CD14-positive monocyte (primary cell): Measurements from ENCODE around the gene PFDN5. TPM values are rescaled to one million over a fixed set of nuclear protein-coding genes. Genes with fewer than 3 reads are reported as not detected.

Source experiments
- DNase-seq, 3 donors: peaks; one replicate each; pipeline ENCODE4 v3.0.0-alpha.2; 2011 to 2022
- H2AFZ ChIP-seq: 2 replicates; pipeline ENCODE4 v1.6.0; 2012; ENCODE audit warnings: mild to moderate bottlenecking, low read depth, low read length, inconsistent platforms; ENCODE audit not compliant: insufficient read depth, poor library complexity, severe bottlenecking
- H3K27ac ChIP-seq, 2 donors: 1 replicate in 1 of 2; 2 replicates in 1 of 2; pipeline ENCODE4 v1.5.1; 2012 to 2013; ENCODE audit warnings: low read length in 2 of 2, control low read depth in 1 of 2, inconsistent platforms in 1 of 2, low read depth in 1 of 2, mild to moderate bottlenecking in 1 of 2
- H3K27me3 ChIP-seq, 2 donors: one replicate each; pipeline versions ENCODE4 v1.6.0 to v1.6.1; 2011 to 2013; ENCODE audit warnings: low read length in 2 of 2; ENCODE audit not compliant: control insufficient read depth in 2 of 2, insufficient read depth in 2 of 2
- H3K36me3 ChIP-seq, 2 donors: replicated peaks in 1 of 2; 1 replicate in 1 of 2; 2 replicates in 1 of 2; pipeline versions ENCODE4 v1.5.1 to v1.6.1; 2012 to 2013; ENCODE audit warnings: low read length in 2 of 2, control low read depth in 1 of 2, inconsistent platforms in 1 of 2, mild to moderate bottlenecking in 1 of 2; ENCODE audit not compliant: insufficient read depth in 2 of 2, control insufficient read depth in 1 of 2
- H3K4me1 ChIP-seq, 2 donors: 1 replicate in 1 of 2; 2 replicates in 1 of 2; pipeline versions ENCODE4 v1.5.1 to v1.6.1; 2012 to 2013; ENCODE audit warnings: low read length in 2 of 2, control low read depth in 1 of 2, inconsistent platforms in 1 of 2, mild to moderate bottlenecking in 1 of 2, moderate library complexity in 1 of 2; ENCODE audit not compliant: insufficient read depth in 2 of 2, control insufficient read depth in 1 of 2
- H3K4me2 ChIP-seq: replicated peaks from 2 replicates; pipeline ENCODE3; 2012; ENCODE audit warnings: low read length, moderate library complexity, mild to moderate bottlenecking; ENCODE audit not compliant: poor library complexity, severe bottlenecking; ENCODE audit errors: extremely low read depth
- H3K4me3 ChIP-seq, 3 experiments: fragments of 200-600 bp in 1 of 3; sonication (generic) in 1 of 3; replicated peaks in 1 of 3; 1 replicate in 2 of 3; 2 replicates in 1 of 3; pipeline ENCODE4 v1.5.1; 2011 to 2013; ENCODE audit warnings: low read length in 3 of 3, mild to moderate bottlenecking in 3 of 3, control low read depth in 2 of 3, low read depth in 2 of 3, inconsistent platforms in 1 of 3, moderate library complexity in 1 of 3
- H3K79me2 ChIP-seq: 2 replicates; pipeline ENCODE4 v1.6.0; 2012; ENCODE audit warnings: mild to moderate bottlenecking, control low read depth, inconsistent platforms, low read length, moderate library complexity; ENCODE audit not compliant: insufficient read depth
- H3K9ac ChIP-seq: 2 replicates; pipeline ENCODE4 v1.6.0; 2017; ENCODE audit warnings: low read length, mild to moderate bottlenecking; ENCODE audit not compliant: insufficient read depth, poor library complexity, severe bottlenecking
- H3K9me3 ChIP-seq, 2 donors: replicated peaks in 1 of 2; 1 replicate in 1 of 2; 2 replicates in 1 of 2; pipeline versions ENCODE4 v1.5.1 to v1.6.1; 2012 to 2013; ENCODE audit warnings: low read length in 2 of 2, control low read depth in 1 of 2; ENCODE audit not compliant: control insufficient read depth in 1 of 2, insufficient read depth in 1 of 2
- H4K20me1 ChIP-seq: 2 replicates; pipeline ENCODE4 v1.6.0; 2012; ENCODE audit warnings: mild to moderate bottlenecking, low read length, control low read depth, moderate library complexity; ENCODE audit not compliant: insufficient read depth
- H3K27ac Mint-ChIP-seq, 7 donors: one replicate each; pipeline ENCODE4 v1.8.0; 2020; ENCODE audit warnings: mild to moderate bottlenecking in 7 of 7, mixed read lengths in 7 of 7, moderate library complexity in 6 of 7, inconsistent platforms in 2 of 7
- H3K27me3 Mint-ChIP-seq, 3 donors: one replicate each; pipeline ENCODE4 v1.8.0; 2021 to 2022; ENCODE audit warnings: low read depth in 3 of 3, mild to moderate bottlenecking in 3 of 3, mixed read lengths in 3 of 3, moderate library complexity in 3 of 3, inconsistent platforms in 1 of 3
- H3K36me3 Mint-ChIP-seq, 2 donors: one replicate each; pipeline ENCODE4 v1.8.0; 2020; ENCODE audit warnings: mixed read lengths in 2 of 2, inconsistent platforms in 1 of 2, mild to moderate bottlenecking in 1 of 2
- H3K4me1 Mint-ChIP-seq: one replicate; pipeline ENCODE4 v1.8.0; 2020; ENCODE audit warnings: mild to moderate bottlenecking, mixed read lengths
- H3K4me3 Mint-ChIP-seq, 2 donors: one replicate each; pipeline ENCODE4 v1.8.0; 2020; ENCODE audit warnings: mild to moderate bottlenecking in 2 of 2, mixed read lengths in 2 of 2, moderate library complexity in 1 of 2
- H3K9me3 Mint-ChIP-seq, 7 donors: one replicate each; pipeline ENCODE4 v1.8.0; 2020 to 2022; ENCODE audit warnings: mixed read lengths in 7 of 7, mild to moderate bottlenecking in 6 of 7, moderate library complexity in 6 of 7, inconsistent platforms in 2 of 7
- CTCF ChIP-seq: fragments of 200-600 bp; IDR thresholded peaks from one replicate; pipeline ENCODE4 v1.8.0; 2022; ENCODE audit warnings: antibody characterized with exemption, mild to moderate bottlenecking
- WGBS: methylation state at CpG from one replicate; pipeline ENCODE4 v1.1.5; 2013; ENCODE audit warnings: missing lambda C conversion rate; ENCODE audit not compliant: insufficient coverage; 5-methylcytosine and 5-hydroxymethylcytosine counted together
- intact Hi-C, 2 donors: fragments of 100-400 bp; cut with micrococcal nuclease; formaldehyde crosslinking; loops; one replicate each; pipeline versions ENCODE4 v1.15.0 to v1.15.1; 2023
- polyA plus RNA-seq, 3 donors: library from polyadenylated mRNA; depleted of rRNA in 1 of 3; unstranded in 2 of 3; stranded (reverse) in 1 of 3; fragments of 300-500 nt in 2 of 3; fragments of >200 nt in 1 of 3; fragmentation: Illumina TruSeq in 2 of 3; gene quantifications; 1 replicate in 2 of 3; 2 replicates in 1 of 3; pipeline ENCODE4 v1.2.3, GENCODE V29; 2012 to 2021

Gene PFDN5
- polyA plus RNA-seq, 3 donors, result 1,474 to 2,196 (median 1,751) TPM

DNA sequence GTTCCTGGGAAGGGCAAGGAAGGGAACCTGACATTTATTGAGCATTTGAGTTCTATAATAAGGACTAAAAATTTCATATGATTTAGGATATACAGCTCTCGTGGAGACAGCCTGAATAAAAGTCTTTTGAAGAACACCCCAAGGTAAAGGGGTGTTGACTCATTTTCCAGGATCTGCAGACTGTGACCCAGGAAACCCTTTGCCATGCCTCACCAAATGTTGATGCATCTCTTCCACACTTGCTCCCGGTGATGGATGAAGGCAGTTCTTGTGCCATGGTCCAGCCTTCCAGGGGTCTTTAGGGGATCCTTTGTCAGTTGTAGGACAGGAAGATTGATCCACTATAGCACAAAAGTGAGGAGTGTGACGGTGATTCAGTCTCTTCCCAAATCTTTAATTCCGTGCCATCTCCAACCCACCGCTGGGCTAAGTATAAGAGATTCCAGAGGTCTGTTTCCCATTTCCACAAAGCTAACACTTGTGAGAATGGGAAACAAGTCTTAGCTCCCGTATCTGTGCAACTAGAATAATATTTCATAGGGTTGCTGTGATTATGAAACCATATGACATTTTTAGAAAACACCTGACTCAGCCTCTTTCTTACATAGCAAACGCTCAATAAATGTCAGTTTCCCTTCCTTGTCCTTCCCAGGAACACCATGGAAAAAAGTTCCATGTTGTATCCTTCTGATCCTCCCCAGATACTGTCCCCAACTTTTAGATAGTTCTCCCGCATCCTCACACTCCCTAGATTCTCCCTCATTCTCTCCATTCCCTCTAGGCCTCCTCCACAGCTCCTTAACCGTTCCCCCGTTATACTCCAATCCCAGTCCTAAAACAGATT is 25.2 kb downstream of the PFDN5 start:
- no peak for DNase-seq

More for the DNA sequence above, 25.2 kb downstream of the PFDN5 start:
- peak overlapping the region; percentile 52 to 96 (median 70) for H3K4me3 ChIP-seq
- H2AFZ ChIP-seq, result peak overlapping the region; percentile 83
- peak overlapping the region; percentile 68 for H3K9ac ChIP-seq
- H3K79me2 ChIP-seq, result peaks cover 8% of the 10 kb centered on the region
- no peak for TF ChIP-seq CTCF
- Mint-ChIP-seq H3K4me1 (peaks cover 28% of the 10 kb centered on the region), H3K27ac (peak overlapping the region; percentile 90 to 99 (median 98)), H3K9me3 (no peaks in the 10 kb centered on the region), H3K36me3 (peaks cover 18 to 43% of the 10 kb centered on the region in 2 donors), H3K4me3 (peak overlapping the region; percentile 95), H3K27me3 (peaks cover 2 to 4% (median 2%) of the 10 kb centered on the region in 3 donors)
- no peaks in the 10 kb centered on the region for H3K9me3 ChIP-seq
- WGBS, result 1% methylated on average over 4 of the region's 10 CpGs
- no peaks in the 10 kb centered on the region for H3K27me3 ChIP-seq
- intact Hi-C loops, result loop anchor here (2.0 to 10.0 kb wide), 4 partner anchors 22 to 182 kb away; partner anchors contain the start of genes MYG1 (in 1 of the 2) and TARBP2 (in 1 of the 2)
- peaks cover 22 to 29% of the 10 kb centered on the region in 2 donors for H3K36me3 ChIP-seq
- peaks cover 29 to 36% of the 10 kb centered on the region in 2 donors for H3K4me1 ChIP-seq
- H3K27ac ChIP-seq, result peak overlapping the region; percentile 70 to 80
- H3K4me2 ChIP-seq, result peak overlapping the region; percentile 84
- H4K20me1 ChIP-seq, result no peaks in the 10 kb centered on the region
